ENCODE data around the gene PLCG2.

The PLCG2 gene

GRCh38 chr16:81842564-81843242 is 63.6 kb downstream of the PLCG2 start:
- no peak for TF ChIP-seq CTCF (IDR thresholded peaks at IDR 0.05; ENCODE audit: low read depth, low read length, missing control alignments)
- H3K4me3 ChIP-seq (ENCODE audit: low read depth, low read length): no peak overlapping the region
- in situ Hi-C loops (cut with HindIII; ENCODE audit: low sequenced_read_pairs): no loop called here
- no peak for DNase-seq (ENCODE audit: low read depth)

- DNase-seq (ENCODE audit: low read depth): no peak
- in situ Hi-C loops (cut with HindIII; ENCODE audit: low sequenced_read_pairs): no loop called here
- TF ChIP-seq CTCF (IDR thresholded peaks at IDR 0.05; ENCODE audit: low read depth, low read length, missing control alignments): no peak
- no peak overlapping the region for H3K4me3 ChIP-seq (ENCODE audit: low read depth, low read length)
Measured at GRCh38 chr16:81843243-81843582, 64.1 kb downstream of the PLCG2 start.

GRCh38 chr16:81843683-81844082 is 64.6 kb downstream of the PLCG2 start:
- in situ Hi-C loops (cut with HindIII; ENCODE audit: low sequenced_read_pairs): no loop called here
- no peak for DNase-seq (ENCODE audit: low read depth)
- TF ChIP-seq CTCF (IDR thresholded peaks at IDR 0.05; ENCODE audit: low read depth, low read length, missing control alignments): no peak
- H3K4me3 ChIP-seq (ENCODE audit: low read depth, low read length): no peak overlapping the region

- no peak overlapping the region for H3K4me3 ChIP-seq (ENCODE audit: low read depth, low read length)
- DNase-seq (ENCODE audit: low read depth): no peak
- no peak for TF ChIP-seq CTCF (IDR thresholded peaks at IDR 0.05; ENCODE audit: low read depth, low read length, missing control alignments)
- in situ Hi-C loops (cut with HindIII; ENCODE audit: low sequenced_read_pairs): no loop called here
Measured at GRCh38 chr16:81846105-81846504, 67.0 kb downstream of the PLCG2 start.

GRCh38 chr16:81848306-81848853 is 69.3 kb downstream of the PLCG2 start:
- DNase-seq (ENCODE audit: low read depth): no peak
- TF ChIP-seq CTCF (IDR thresholded peaks at IDR 0.05; ENCODE audit: low read depth, low read length, missing control alignments): no peak

GRCh38 chr16:81850197-81850944 is 71.3 kb downstream of the PLCG2 start:
- TF ChIP-seq CTCF (IDR thresholded peaks at IDR 0.05; ENCODE audit: low read depth, low read length, missing control alignments): no peak
- H3K4me3 ChIP-seq (ENCODE audit: low read depth, low read length): no peak overlapping the region
- DNase-seq (ENCODE audit: low read depth): no peak
- in situ Hi-C loops (cut with HindIII; ENCODE audit: low sequenced_read_pairs): no loop called here

More at GRCh38 chr16:81848306-81848853, 69.3 kb downstream of the PLCG2 start:
- no peak overlapping the region for H3K4me3 ChIP-seq (ENCODE audit: low read depth, low read length)
- in situ Hi-C loops (cut with HindIII; ENCODE audit: low sequenced_read_pairs): no loop called here
